Omental fat pad (tissue), 4 donors: ENCODE measurements around the gene EXOC6B. TPM values are rescaled to one million over a fixed set of nuclear protein-coding genes. Genes with fewer than 3 reads are reported as not detected.
"Not testable (repeated sequence)": the region's sequence is repeated elsewhere in the genome, so short reads cannot be mapped to it uniquely, and the experiment has no call there.

Source experiments
- ATAC-seq: fragments of 150-250 bp; one replicate; pipeline ENCODE4 v1.9.1; 2016; ENCODE audit warnings: mild to moderate bottlenecking, moderate library complexity; ENCODE audit not compliant: low FRiP score
- DNase-seq: peaks from one replicate; pipeline ENCODE4 v3.0.0-alpha.2; 2019; ENCODE audit warnings: low spot score
- total RNA-seq, 4 donors: library from RNA; depleted of rRNA; stranded (reverse); fragments of >200 nt; gene quantifications; one replicate each; pipeline ENCODE4 v1.1.0, GENCODE V29; 2016
- TF ChIP-seq, protein P1 (sequence below), 3 donors: fragments of 450-650 bp; IDR thresholded peaks; one replicate each; pipeline ENCODE4 v1.5.1; 2016 to 2017; ENCODE audit warnings: antibody characterized with exemption in 3 of 3, mild to moderate bottlenecking in 3 of 3, moderate library complexity in 2 of 3

The EXOC6B gene
- total RNA-seq, 4 donors from 2014 or later: 25.6 to 38.3 (median 30.1) TPM

DNA sequence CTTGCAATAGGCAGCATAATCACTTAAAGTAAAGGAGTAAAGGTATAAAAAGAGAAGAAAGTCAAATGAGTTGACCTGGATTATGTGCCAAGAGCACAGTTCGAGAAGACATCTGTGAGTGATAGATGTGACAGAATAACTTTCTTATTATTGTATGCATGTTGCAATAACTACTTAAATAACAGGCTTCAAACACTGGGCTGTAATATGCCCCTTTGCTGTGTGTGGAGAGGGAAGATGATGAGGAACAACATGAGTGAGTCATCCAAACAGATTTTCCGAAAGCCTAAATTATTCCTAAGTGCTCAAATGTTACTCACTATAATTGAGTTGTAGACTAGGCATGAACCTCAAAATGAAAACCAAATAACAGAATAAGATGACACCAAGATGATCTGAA lies 328.1 kb downstream of the EXOC6B start:
- no peak for ATAC-seq
- DNase-seq: no peak
- TF ChIP-seq, protein P1, sequence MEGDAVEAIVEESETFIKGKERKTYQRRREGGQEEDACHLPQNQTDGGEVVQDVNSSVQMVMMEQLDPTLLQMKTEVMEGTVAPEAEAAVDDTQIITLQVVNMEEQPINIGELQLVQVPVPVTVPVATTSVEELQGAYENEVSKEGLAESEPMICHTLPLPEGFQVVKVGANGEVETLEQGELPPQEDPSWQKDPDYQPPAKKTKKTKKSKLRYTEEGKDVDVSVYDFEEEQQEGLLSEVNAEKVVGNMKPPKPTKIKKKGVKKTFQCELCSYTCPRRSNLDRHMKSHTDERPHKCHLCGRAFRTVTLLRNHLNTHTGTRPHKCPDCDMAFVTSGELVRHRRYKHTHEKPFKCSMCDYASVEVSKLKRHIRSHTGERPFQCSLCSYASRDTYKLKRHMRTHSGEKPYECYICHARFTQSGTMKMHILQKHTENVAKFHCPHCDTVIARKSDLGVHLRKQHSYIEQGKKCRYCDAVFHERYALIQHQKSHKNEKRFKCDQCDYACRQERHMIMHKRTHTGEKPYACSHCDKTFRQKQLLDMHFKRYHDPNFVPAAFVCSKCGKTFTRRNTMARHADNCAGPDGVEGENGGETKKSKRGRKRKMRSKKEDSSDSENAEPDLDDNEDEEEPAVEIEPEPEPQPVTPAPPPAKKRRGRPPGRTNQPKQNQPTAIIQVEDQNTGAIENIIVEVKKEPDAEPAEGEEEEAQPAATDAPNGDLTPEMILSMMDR (IDR thresholded peaks at IDR 0.05): no peak

DNA sequence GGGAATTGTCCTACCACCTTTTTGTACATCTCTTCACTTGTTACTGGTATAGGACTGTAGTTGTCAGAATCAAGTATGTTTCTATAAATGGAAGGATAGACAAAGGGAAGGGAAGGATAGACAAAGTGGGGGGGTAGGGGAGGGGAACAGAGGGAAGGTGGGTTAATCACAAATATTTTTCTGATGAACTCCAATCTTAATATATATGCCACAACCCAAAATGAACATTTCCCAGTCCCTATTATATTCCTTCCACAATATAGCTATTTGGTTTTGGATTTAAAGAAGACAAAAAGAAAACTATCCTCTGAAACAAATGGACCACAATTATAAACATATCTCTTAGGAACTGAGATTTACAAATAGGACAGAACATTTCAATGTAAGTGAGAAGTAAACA lies 329.4 kb downstream of the EXOC6B start:
- DNase-seq: no peak
- TF ChIP-seq, protein P1 (IDR thresholded peaks at IDR 0.05): no peak
- ATAC-seq: no peak

DNA sequence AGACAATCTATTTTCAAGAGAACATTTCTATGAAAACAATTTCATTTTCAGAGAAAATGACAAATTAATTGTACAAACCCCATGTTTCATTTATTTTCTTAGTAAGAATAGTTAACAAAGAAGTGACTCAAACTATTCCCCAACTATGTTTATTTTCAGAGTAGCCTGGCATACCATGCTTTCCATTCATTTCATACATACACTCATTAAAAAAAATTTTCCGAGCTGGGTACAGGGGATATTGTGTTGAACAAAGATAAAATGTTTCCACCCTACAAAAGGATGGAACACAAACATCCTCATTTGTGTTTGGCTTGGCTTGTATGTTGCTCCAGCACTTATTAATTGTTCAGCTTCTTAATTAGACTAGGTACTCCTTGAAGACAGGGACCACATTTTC lies 331.4 kb downstream of the EXOC6B start:
- ATAC-seq (no peak), DNase-seq (no peak)
- TF ChIP-seq, protein P1 (IDR thresholded peaks at IDR 0.05): no peak

DNA sequence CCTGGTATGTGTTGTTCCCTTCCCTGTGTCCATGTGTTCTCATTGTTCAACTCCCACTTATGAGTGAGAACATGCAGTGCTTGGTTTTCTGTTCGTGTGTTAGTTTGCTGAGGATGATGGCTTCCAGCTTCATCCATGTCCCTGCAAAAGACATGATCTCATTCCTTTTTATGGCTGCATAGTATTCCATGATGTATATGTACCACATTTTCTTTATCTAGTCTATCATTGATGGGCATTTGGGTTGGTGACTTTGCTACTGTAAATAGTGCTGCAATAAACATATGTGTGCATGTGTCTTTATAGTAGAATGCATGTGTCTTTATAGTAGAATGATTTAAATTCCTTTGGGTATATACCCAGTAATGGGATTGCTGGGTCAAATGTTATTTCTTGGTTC lies 341.2 kb downstream of the EXOC6B start:
- not testable (repeated sequence) for ATAC-seq, DNase-seq

DNA sequence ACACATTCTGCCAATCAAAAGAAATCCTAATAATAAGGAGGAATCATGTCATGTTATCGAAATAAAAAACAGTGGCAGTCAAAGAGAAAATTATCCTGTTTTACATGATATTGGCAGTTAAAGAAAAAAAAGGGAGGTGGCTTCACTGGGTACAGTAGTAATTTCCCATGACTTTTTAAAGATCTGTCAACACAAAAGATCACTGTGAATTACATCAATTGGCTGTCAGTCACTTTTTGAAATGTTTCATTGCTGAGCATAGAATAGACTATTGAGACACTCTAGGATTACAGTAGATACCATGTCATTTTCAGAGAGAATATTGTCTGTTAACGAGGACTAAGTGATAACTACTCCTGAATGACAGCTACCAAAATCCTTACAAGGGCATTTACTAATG lies 342.5 kb downstream of the EXOC6B start:
- ATAC-seq: no peak
- DNase-seq: no peak

DNA sequence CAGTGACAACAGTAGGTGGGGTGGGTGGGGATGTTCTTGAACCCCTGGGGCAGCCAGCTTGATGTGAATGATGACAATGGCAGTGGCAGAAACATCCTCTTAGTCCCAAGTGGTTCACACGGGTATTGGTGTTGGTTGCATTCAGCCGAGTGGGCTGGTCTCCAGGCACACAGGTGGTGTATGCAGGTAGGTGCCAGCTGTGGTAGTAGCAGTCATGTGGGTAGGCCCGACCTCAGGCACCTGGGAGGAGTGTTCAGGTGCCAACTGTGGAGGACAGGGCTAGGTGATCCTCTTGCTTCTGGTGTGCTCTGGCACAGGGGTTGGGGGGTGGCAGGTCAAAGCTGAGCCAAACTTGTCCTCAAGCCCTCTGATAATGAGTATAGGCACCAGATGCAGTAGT lies 350.6 kb downstream of the EXOC6B start:
- TF ChIP-seq, protein P1 (IDR thresholded peaks at IDR 0.05): no peak
- DNase-seq (no peak), ATAC-seq (no peak)

More for the DNA sequence above, 342.5 kb downstream of the EXOC6B start:
- TF ChIP-seq, protein P1 (IDR thresholded peaks at IDR 0.05): no peak

DNA sequence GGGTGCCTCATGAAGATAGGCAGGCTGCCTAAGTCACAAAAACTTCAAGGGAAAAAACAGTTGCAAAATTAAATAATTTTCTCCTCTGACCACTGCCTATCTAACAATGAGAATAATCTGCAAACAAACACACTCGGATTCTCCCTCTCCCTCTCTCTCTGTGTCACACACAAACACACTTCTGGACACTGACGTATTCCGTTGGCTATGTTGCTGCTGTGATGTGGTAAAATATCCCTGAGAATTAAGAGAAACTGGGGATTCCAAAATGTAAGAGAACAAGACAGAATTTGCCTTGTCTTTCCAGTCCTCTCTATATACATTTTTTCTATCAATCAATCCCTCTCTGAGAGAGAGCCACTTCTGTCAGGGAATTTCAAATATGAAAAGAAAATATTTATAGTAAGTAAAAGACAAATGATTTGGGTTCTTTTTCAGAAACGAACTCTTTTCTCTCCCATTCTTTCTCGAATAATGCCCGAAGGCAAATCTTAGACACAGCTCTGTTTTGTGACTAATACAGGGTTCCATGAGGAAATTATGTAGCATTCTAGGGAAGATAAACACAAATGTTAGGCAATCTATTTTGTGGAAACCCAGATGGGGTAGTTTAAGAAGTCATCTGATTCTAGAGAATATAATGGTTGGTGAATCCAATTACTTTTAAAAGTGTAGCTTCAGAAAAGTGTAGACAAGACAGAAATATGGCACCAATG lies 367.9 kb downstream of the EXOC6B start:
- TF ChIP-seq, protein P1 (IDR thresholded peaks at IDR 0.05): no peak
- ATAC-seq (no peak), DNase-seq (no peak)
